ENCODE results near the gene MN1.

DNA sequence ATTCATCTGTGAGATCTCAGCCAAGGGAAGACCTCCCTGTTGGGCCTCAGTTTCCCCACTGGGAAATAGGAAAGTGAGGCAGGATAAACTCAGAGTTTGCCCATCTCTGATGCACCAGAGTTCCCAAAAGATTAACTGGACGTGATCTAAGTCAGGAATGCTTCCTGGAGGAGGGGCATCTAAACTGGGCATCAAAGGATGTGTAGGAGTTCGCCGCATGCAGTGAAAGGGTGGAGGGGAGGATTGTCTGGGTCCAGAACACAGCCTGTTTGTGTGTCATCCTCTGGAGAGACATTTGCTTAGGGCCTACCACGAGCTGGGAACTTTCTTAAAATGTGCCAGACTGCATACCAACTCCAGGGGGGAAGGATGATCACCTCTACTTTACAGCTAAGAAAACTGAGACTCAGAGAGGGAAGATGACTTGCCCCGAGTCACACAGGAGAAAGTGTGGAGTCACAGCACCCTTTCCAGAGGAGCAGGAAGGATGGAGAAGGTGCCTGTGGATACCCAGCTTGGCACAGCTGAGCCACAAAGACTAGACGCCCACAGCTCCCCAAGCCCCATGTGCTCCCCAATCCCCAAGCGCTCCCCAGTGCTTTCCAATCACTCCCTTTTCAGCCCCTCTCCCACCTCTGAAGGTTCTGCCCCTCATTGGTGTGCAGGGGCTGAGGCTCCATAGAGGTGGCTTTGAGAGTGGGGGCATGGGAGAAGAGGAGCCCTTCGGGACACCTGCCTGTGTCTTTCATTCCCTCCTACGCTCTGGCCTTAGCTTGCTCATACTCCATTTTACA, 50.1 kb downstream of the MN1 start:
- TF ChIP-seq CTCF (IDR thresholded peaks at IDR 0.05) (no peak), POLR2A (IDR thresholded peaks at IDR 0.05) (no peak)
